Tongue (tissue), 2 donors: ENCODE data around the gene VPS52. TPM values are rescaled to one million over a fixed set of nuclear protein-coding genes. Genes with fewer than 3 reads are reported as not detected.
"Not testable (repeated sequence)": the region's sequence is repeated elsewhere in the genome, so short reads cannot be mapped to it uniquely, and the experiment has no call there.

Experiments used
- DNase-seq: peaks from one replicate; pipeline ENCODE4 v3.0.0-alpha.2; 2015
- total RNA-seq: library from RNA; depleted of rRNA; stranded (reverse); fragments of >200 nt; gene quantifications from one replicate; pipeline ENCODE4 v1.2.3, GENCODE V29; 2014

The VPS52 gene
- total RNA-seq, 1 donor from 2014 or later: 35.7 TPM

- DNase-seq: no peak
Measured at GRCh38 chr6:33279257-33279695, 7.6 kb upstream of the VPS52 start.

GRCh38 chr6:33278810-33279209 lies 7.1 kb upstream of the VPS52 start:
- no peak for DNase-seq

GRCh38 chr6:33278392-33278741 lies 6.7 kb upstream of the VPS52 start:
- DNase-seq: no peak

- no peak for DNase-seq
Measured at GRCh38 chr6:33277663-33278391, 6.2 kb upstream of the VPS52 start.

GRCh38 chr6:33276864-33277662 lies 5.4 kb upstream of the VPS52 start, which contains the start of gene B3GALT4:
Gene B3GALT4, plus strand, starts transcription at chr6:33277123. Its CDS starts 297 bp downstream, at chr6:33277420.
- DNase-seq: peak; percentile 75

GRCh38 chr6:33276581-33276863 lies 4.8 kb upstream of the VPS52 start:
- DNase-seq: no peak

GRCh38 chr6:33275795-33276580 lies 4.3 kb upstream of the VPS52 start:
- not testable (repeated sequence) for DNase-seq

- no peak for DNase-seq
Measured at GRCh38 chr6:33273924-33274902, 2.5 kb upstream of the VPS52 start.

- no peak for DNase-seq
Measured at GRCh38 chr6:33273129-33273923, 1.6 kb upstream of the VPS52 start.

GRCh38 chr6:33272275-33273128 lies 826 bp upstream of the VPS52 start:
- DNase-seq: no peak

- DNase-seq: no peak
Measured at GRCh38 chr6:33271117-33271467, 584 bp downstream of the VPS52 start.

GRCh38 chr6:33264015-33264414 lies 7.7 kb downstream of the VPS52 start:
- no peak for DNase-seq

- DNase-seq: not testable (repeated sequence)
Measured at GRCh38 chr6:33262490-33262889, 9.2 kb downstream of the VPS52 start.

- no peak for DNase-seq
Measured at GRCh38 chr6:33259032-33259431, 12.6 kb downstream of the VPS52 start.

GRCh38 chr6:33254591-33254990 lies 17.1 kb downstream of the VPS52 start:
- DNase-seq: no peak

GRCh38 chr6:33252759-33253158 lies 18.9 kb downstream of the VPS52 start:
- DNase-seq: no peak

GRCh38 chr6:33251395-33252012 lies 20.2 kb downstream of the VPS52 start:
- no peak for DNase-seq

GRCh38 chr6:33250731-33251130 lies 20.9 kb downstream of the VPS52 start:
- DNase-seq: no peak
